ENCODE results near the gene MEPCE.
"Not testable (repeated sequence)": the region's sequence is repeated elsewhere in the genome, so short reads cannot be mapped to it uniquely, and the experiment has no call there.

The MEPCE gene

DNA sequence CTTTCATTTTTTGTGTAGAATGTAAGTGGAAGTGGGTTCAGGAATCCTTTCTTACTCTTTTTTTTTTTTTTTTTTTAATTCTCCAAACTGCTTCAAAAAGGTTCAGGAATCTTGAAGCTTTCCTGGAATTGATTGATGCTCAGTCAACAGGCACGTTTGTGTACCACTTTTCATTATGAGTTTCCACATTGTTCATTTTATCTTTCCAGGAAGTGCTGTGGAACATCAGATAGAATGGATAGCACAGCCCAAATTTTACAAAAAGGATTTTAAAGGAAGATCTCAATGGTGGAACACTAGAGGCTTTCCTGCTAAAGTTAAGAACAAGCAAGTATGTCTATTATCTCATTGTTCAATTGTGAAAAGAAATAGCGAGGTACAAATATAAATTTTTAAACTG is 8.5 kb downstream of the MEPCE start:
- TF ChIP-seq, protein P1, sequence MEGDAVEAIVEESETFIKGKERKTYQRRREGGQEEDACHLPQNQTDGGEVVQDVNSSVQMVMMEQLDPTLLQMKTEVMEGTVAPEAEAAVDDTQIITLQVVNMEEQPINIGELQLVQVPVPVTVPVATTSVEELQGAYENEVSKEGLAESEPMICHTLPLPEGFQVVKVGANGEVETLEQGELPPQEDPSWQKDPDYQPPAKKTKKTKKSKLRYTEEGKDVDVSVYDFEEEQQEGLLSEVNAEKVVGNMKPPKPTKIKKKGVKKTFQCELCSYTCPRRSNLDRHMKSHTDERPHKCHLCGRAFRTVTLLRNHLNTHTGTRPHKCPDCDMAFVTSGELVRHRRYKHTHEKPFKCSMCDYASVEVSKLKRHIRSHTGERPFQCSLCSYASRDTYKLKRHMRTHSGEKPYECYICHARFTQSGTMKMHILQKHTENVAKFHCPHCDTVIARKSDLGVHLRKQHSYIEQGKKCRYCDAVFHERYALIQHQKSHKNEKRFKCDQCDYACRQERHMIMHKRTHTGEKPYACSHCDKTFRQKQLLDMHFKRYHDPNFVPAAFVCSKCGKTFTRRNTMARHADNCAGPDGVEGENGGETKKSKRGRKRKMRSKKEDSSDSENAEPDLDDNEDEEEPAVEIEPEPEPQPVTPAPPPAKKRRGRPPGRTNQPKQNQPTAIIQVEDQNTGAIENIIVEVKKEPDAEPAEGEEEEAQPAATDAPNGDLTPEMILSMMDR (IDR thresholded peaks at IDR 0.05; ENCODE audit: control insufficient read depth, insufficient read depth, low read depth, low read length, missing control alignments) = no peak
- H3K4me3 ChIP-seq (ENCODE audit: control insufficient read depth, low read depth, low read length) = no peak overlapping the region
- DNase-seq (ENCODE audit: low read depth) = no peak

DNA sequence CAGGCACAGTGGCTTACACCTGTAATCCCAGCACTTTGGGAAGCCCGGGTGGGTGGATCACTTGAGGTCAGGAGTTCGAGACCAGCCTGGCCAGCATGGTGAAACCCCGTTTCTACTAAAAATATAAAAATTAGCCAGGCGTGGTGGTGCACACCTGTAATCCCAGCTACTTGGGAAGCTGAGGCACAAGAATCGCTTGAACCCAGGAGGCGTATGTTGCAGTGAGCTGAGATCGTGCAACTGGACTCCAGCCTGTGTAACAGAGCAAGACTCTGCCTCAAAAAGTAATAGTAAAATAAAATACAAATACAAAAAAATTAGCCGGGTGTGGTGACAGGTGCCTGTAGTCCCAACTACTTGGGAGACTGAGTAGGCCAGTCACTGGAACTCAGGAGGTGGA is 9.1 kb downstream of the MEPCE start:
- DNase-seq (ENCODE audit: low read depth); H3K4me3 ChIP-seq (ENCODE audit: control insufficient read depth, low read depth, low read length): not testable (repeated sequence)

DNA sequence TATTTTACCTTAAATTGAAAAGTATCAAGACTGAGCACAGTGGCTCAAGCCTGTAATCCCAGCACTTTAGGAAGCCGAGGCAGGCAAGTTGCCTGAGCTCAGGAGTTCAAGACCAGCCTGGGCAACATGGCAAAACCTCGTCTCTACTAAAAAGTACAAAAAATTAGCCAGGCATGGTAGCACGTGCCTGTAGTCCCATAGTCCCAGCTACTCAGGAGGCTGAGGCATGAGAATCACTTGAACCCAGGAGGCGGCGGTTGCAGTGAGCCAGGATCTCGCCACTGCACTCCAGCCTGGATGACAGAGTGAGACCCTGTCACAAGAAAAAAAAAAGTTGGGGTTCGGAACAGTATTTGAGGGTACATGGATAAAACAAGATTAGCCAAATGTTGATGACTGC is 9.6 kb downstream of the MEPCE start:
- not testable (repeated sequence) for DNase-seq (ENCODE audit: low read depth); H3K4me3 ChIP-seq (ENCODE audit: control insufficient read depth, low read depth, low read length)

DNA sequence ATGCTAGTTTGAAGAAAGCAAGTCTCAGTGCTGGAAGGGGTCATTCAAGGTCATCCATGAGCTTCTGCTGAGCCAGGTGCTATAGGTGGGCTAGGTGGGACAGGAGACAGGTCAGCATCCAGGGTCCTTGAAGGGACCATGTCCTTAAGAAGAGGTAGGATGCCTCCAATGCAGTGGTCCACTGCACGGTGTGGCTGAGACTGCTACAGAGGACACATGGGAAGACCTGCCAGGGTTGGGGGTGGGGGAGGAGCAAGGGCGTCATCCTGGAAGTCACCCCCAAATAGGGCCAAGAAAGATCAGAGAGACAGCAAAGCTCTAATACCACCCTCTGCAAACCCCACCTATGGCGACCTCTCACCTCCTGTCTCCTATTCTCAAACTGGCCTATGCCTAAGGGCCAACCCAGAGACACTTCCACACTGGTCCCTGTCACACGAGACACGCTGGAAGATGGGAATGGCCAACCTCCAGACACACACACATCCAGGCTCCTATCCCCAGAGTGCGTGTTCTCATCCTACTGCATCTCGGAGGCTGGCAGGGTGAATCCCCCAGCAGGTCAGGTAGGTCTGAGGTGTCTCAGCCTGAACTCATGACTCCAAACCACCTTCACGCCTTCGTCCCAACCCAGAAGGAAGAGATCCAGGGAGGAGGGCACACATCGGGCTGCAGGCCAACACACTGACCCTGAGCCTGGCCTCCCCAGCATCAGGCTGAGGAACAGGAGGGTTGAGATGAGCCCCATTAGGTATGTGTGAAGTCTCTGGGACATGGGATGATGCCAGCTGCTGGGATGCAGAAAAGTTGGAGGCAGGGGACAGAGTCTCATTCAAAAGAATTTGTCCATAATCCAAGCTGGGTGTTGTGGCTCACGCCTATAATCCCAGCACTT is 12.3 kb downstream of the MEPCE start:
- no peak overlapping the region for H3K4me3 ChIP-seq (ENCODE audit: control insufficient read depth, low read depth, low read length)
- no peak for DNase-seq (ENCODE audit: low read depth)
- TF ChIP-seq, protein P1 (IDR thresholded peaks at IDR 0.05; ENCODE audit: control insufficient read depth, insufficient read depth, low read depth, low read length, missing control alignments) = no peak

- TF ChIP-seq, protein P1 (IDR thresholded peaks at IDR 0.05; ENCODE audit: control insufficient read depth, insufficient read depth, low read depth, low read length, missing control alignments) = no peak
- DNase-seq (ENCODE audit: low read depth) = no peak
- no peak overlapping the region for H3K4me3 ChIP-seq (ENCODE audit: control insufficient read depth, low read depth, low read length)
These were observed 13.6 kb downstream of the MEPCE start for GRCh38 chr7:100443096-100443840.

DNA sequence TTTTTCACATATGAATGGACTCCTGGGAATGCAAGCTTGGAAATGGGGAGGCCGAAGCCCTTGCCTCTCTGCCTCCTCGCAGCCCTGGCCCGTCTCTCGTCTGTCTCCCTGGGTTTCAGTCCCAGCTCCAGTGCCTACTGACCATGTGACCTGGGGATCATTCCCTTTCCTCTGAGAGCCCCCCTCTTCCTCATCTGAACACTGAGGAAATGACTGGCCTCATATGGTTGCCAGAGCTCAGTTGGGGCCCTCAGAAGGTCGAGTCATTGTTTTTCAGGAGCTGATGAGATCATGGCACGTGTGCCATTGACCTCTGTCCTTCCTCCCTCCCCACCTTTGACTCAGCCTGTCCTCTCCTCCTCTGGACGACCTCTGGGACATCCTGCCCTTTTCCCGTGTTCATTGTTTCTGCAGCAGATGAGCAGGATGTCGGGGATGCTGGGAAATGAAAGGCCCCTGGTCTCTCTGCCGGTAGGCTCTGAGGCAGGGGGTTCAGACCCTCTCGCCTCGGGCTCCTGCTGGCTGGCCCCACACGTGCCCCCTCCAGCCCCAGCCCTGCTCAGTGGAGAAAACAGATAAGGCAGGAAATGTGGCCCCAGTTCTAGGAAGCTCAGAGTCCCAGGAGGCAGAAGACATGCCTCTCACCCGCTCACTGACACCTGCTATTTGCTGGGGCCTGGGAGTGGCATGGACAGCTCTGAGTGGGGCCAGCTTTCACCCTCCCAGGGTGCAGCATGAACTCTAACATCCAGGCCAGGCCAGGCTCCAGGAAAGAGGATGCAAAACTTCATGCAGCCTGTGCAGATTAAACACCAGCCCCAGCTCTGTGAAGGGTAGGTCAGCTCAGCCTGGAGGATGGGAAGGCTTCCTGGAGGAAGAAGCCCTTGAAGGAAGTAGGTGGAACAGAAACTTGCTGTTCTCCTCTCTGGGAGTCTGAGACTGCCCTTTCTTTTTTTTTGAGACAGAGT is 15.0 kb downstream of the MEPCE start:
- no peak overlapping the region for H3K4me3 ChIP-seq (ENCODE audit: control insufficient read depth, low read depth, low read length)
- TF ChIP-seq, protein P1 (IDR thresholded peaks at IDR 0.05; ENCODE audit: control insufficient read depth, insufficient read depth, low read depth, low read length, missing control alignments) = no peak
- no peak for DNase-seq (ENCODE audit: low read depth)

- no peak for DNase-seq (ENCODE audit: low read depth)
- TF ChIP-seq, protein P1 (IDR thresholded peaks at IDR 0.05; ENCODE audit: control insufficient read depth, insufficient read depth, low read depth, low read length, missing control alignments) = no peak
- H3K4me3 ChIP-seq (ENCODE audit: control insufficient read depth, low read depth, low read length) = no peak overlapping the region
These were observed 16.4 kb downstream of the MEPCE start for GRCh38 chr7:100446040-100446439.

DNA sequence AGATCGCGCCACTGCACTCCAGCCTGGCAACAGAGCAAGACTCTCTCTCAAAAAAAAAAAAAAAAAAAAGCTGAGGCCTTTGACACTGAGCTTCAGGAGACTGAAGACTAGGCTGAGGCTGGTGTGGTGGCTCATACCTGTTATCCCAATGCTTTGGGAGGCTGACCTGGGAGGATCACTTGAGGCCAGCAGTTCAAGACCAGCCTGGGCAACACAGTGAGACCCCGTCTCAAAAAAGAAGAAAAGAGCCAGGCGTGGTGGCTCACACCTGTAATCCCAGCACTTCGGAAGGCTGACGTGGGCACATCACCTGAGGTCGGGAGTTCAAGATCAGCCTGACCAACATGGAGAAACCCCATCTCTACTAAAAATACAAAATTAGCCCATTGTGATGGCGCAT is 17.7 kb downstream of the MEPCE start:
- DNase-seq (ENCODE audit: low read depth); H3K4me3 ChIP-seq (ENCODE audit: control insufficient read depth, low read depth, low read length): not testable (repeated sequence)

All from AG09309 (cell line).